ENCODE data around the gene LKAAEAR1. TPM values are rescaled to one million over a fixed set of nuclear protein-coding genes. Genes with fewer than 3 reads are reported as not detected.

The LKAAEAR1 gene
- total and polyA plus RNA-seq, 2 of the 13 experiments (the other 11 are each of a cell fraction or from before 2014, with no cell fraction given): not detected

- peak; percentile 81 for TF ChIP-seq PATZ1 (CRISPR knock-in tag; IDR thresholded peaks at IDR 0.05)
- TF ChIP-seq MED1 (CRISPR knock-in tag; IDR thresholded peaks at IDR 0.05): 0 out of 2 replicates have a peak, but pooled peaks have one; percentile 19
- no peak for TF ChIP-seq ZNF484 (CRISPR knock-in tag; IDR thresholded peaks at IDR 0.05; ENCODE audit: borderline replicate concordance, low read depth)
- no peak for TF ChIP-seq ZNF546 (CRISPR knock-in tag; conservative IDR thresholded peaks at IDR 0.05)
- TF ChIP-seq ZNF543 (CRISPR knock-in tag; IDR thresholded peaks at IDR 0.05): no peak
- TF ChIP-seq MXD4 (CRISPR knock-in tag; IDR thresholded peaks at IDR 0.05): peak; percentile 33; the same call in 1 of the 2 replicates
- TF ChIP-seq, protein P1, sequence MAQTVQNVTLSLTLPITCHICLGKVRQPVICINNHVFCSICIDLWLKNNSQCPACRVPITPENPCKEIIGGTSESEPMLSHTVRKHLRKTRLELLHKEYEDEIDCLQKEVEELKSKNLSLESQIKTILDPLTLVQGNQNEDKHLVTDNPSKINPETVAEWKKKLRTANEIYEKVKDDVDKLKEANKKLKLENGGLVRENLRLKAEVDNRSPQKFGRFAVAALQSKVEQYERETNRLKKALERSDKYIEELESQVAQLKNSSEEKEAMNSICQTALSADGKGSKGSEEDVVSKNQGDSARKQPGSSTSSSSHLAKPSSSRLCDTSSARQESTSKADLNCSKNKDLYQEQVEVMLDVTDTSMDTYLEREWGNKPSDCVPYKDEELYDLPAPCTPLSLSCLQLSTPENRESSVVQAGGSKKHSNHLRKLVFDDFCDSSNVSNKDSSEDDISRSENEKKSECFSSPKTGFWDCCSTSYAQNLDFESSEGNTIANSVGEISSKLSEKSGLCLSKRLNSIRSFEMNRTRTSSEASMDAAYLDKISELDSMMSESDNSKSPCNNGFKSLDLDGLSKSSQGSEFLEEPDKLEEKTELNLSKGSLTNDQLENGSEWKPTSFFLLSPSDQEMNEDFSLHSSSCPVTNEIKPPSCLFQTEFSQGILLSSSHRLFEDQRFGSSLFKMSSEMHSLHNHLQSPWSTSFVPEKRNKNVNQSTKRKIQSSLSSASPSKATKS (CRISPR knock-in tag; IDR thresholded peaks at IDR 0.05): no peak
- 0 out of 2 replicates have a peak, but pooled peaks have one; percentile 45 for TF ChIP-seq ARID4A (CRISPR knock-in tag; IDR thresholded peaks at IDR 0.05; ENCODE audit: borderline replicate concordance)
- TF ChIP-seq AGO1 (IDR thresholded peaks at IDR 0.05; ENCODE audit: low read depth, low read length, poor library complexity, severe bottlenecking): peak; percentile 97
- no peak; the same call in 1 of the 2 replicates for TF ChIP-seq CAMTA2 (CRISPR knock-in tag; IDR thresholded peaks at IDR 0.05; ENCODE audit: borderline replicate concordance)
- TF ChIP-seq ONECUT2 (CRISPR knock-in tag; IDR thresholded peaks at IDR 0.05): no peak
- TF ChIP-seq, protein P2, sequence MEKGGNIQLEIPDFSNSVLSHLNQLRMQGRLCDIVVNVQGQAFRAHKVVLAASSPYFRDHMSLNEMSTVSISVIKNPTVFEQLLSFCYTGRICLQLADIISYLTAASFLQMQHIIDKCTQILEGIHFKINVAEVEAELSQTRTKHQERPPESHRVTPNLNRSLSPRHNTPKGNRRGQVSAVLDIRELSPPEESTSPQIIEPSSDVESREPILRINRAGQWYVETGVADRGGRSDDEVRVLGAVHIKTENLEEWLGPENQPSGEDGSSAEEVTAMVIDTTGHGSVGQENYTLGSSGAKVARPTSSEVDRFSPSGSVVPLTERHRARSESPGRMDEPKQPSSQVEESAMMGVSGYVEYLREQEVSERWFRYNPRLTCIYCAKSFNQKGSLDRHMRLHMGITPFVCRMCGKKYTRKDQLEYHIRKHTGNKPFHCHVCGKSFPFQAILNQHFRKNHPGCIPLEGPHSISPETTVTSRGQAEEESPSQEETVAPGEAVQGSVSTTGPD (CRISPR knock-in tag; IDR thresholded peaks at IDR 0.05): no peak
- no peak for TF ChIP-seq NFE2 (CRISPR knock-in tag; IDR thresholded peaks at IDR 0.05)
- 0 out of 2 replicates have a peak, but pooled peaks have one; percentile 13 for TF ChIP-seq SMAD9 (CRISPR knock-in tag; IDR thresholded peaks at IDR 0.05)
- TF ChIP-seq CBFB (CRISPR knock-in tag; IDR thresholded peaks at IDR 0.05): no peak; the same call in 1 of the 2 replicates
- TF ChIP-seq IKZF1 (IDR thresholded peaks at IDR 0.05): no peak
- TF ChIP-seq TP53 (CRISPR knock-in tag; conservative IDR thresholded peaks at IDR 0.05): no peak
- TF ChIP-seq ZNF329 (CRISPR knock-in tag; IDR thresholded peaks at IDR 0.05; ENCODE audit: low read depth): no peak
- TF ChIP-seq ZNF7 (CRISPR knock-in tag; IDR thresholded peaks at IDR 0.05): peak; percentile 39; the same call in 1 of the 2 replicates
Measured at GRCh38 chr20:64040231-64041039, 43.8 kb downstream of the LKAAEAR1 start (continued).

Measured in HepG2 (cell line).